SU-DHL-6 (cell line): ENCODE results near the gene FOXN3.

Source experiments
- H2AFZ ChIP-seq: fragments of 200-600 bp; sonication (generic); 2 replicates; pipeline ENCODE4 v1.6.1; 2014; ENCODE audit warnings: low read depth, mild to moderate bottlenecking, moderate library complexity, mixed read lengths, antibody characterized with exemption, low read length; ENCODE audit not compliant: severe bottlenecking
- H3F3A ChIP-seq: fragments of 200-600 bp; shearing (Covaris generic); 2 replicates; pipeline ENCODE4 v1.6.0; 2016; ENCODE audit warnings: antibody characterized with exemption, mild to moderate bottlenecking; ENCODE audit not compliant: insufficient read depth
- H3K27ac ChIP-seq: fragments of 200-600 bp; sonication (generic); 2 replicates; pipeline ENCODE4 v1.5.1; 2016; ENCODE audit warnings: low read depth, mild to moderate bottlenecking, low read length, moderate library complexity, mixed read lengths
- H3K27me3 ChIP-seq: fragments of 200-600 bp; sonication (generic), shearing (Covaris generic); 2 replicates; pipeline ENCODE4 v1.6.0; 2014; ENCODE audit warnings: mild to moderate bottlenecking, low read length
- H3K36me3 ChIP-seq: fragments of 200-600 bp; sonication (generic); 2 replicates; pipeline ENCODE4 v1.6.1; 2014; ENCODE audit warnings: mild to moderate bottlenecking, low read length, mixed read lengths
- H3K4me2 ChIP-seq: fragments of 300-600, 200-600 bp; shearing (Covaris generic), sonication (generic); 2 replicates; pipeline ENCODE4 v1.6.0; 2014; ENCODE audit warnings: low read length, low read depth, mild to moderate bottlenecking; ENCODE audit not compliant: poor library complexity, severe bottlenecking
- H3K4me3 ChIP-seq: fragments of 200-600 bp; sonication (generic); 2 replicates; pipeline ENCODE4 v1.5.1; 2014; ENCODE audit warnings: antibody characterized with exemption, low read length, mild to moderate bottlenecking, mixed read lengths; ENCODE audit not compliant: insufficient read depth, poor library complexity, severe bottlenecking
- H3K79me2 ChIP-seq: fragments of 200-600 bp; sonication (generic); 2 replicates; pipeline ENCODE4 v1.6.1; 2014; ENCODE audit warnings: mild to moderate bottlenecking, low read length, moderate library complexity; ENCODE audit not compliant: insufficient read depth
- H3K9ac ChIP-seq: fragments of 200-600 bp; sonication (generic); 2 replicates; pipeline ENCODE4 v1.7.0; 2014; ENCODE audit warnings: mild to moderate bottlenecking, low read length
- H3K9me2 ChIP-seq: fragments of 200-600 bp; sonication (generic); replicated peaks from 2 replicates; pipeline ENCODE4 v1.6.1; 2014; ENCODE audit warnings: low read length; ENCODE audit not compliant: insufficient read depth
- H3K9me3 ChIP-seq: fragments of 200-600 bp; sonication (generic); 2 replicates; pipeline ENCODE4 v1.6.1; 2014; ENCODE audit warnings: low read length, mixed read lengths; ENCODE audit not compliant: insufficient read depth
- H4K20me1 ChIP-seq: fragments of 200-600 bp; sonication (generic); 2 replicates; pipeline ENCODE4 v1.6.1; 2014; ENCODE audit warnings: low read depth, mild to moderate bottlenecking, antibody characterized with exemption, low read length, moderate library complexity, mixed read lengths
- CTCF ChIP-seq: fragments of 200-600 bp; sonication (generic); IDR thresholded peaks from one replicate; pipeline ENCODE4 v1.5.1; 2017; ENCODE audit warnings: antibody characterized with exemption, mild to moderate bottlenecking, low read length, moderate library complexity; ENCODE audit not compliant: insufficient read depth, poor library complexity, severe bottlenecking
- EZH2phosphoT487 ChIP-seq: fragments of 200-600 bp; sonication (generic), shearing (Covaris generic); conservative IDR thresholded peaks from 2 replicates; pipeline ENCODE4 v1.6.1; 2018; ENCODE audit warnings: mild to moderate bottlenecking, antibody characterized with exemption, low read length, moderate library complexity, mixed read lengths

FOXN3 gene

GRCh38 chr14:89432226-89432625, 15.2 kb upstream of the FOXN3 start:
- Histone ChIP-seq H3F3A (peaks cover 29% of the 10 kb centered on the region), H3K36me3 (no peaks in the 10 kb centered on the region), H3K9me3 (no peaks in the 10 kb centered on the region), H3K27ac (peak overlapping the region; percentile 99), H3K27me3 (no peaks in the 10 kb centered on the region), H3K9ac (peak overlapping the region; percentile 58), H4K20me1 (no peaks in the 10 kb centered on the region), H3K4me3 (no peak overlapping the region), H3K9me2 (no peaks in the 10 kb centered on the region), H3K79me2 (peaks cover 11% of the 10 kb centered on the region; the same call in 1 of the 2 replicates), H3K4me2 (peak overlapping the region; percentile 89), H2AFZ (no peak overlapping the region)
- no peak for TF ChIP-seq CTCF
- no peak for TF ChIP-seq EZH2phosphoT487

GRCh38 chr14:89430391-89431236, 13.6 kb upstream of the FOXN3 start:
- H3K9me3 ChIP-seq: no peaks in the 10 kb centered on the region
- H3K79me2 ChIP-seq: peaks cover 16% of the 10 kb centered on the region; the same call in 1 of the 2 replicates
- no peaks in the 10 kb centered on the region for H3K27me3 ChIP-seq
- peaks cover 29% of the 10 kb centered on the region for H3F3A ChIP-seq
- H3K4me3 ChIP-seq: peak overlapping the region; percentile 46
- no peak overlapping the region for H2AFZ ChIP-seq
- peak overlapping the region; percentile 89 for H3K4me2 ChIP-seq
- H3K27ac ChIP-seq: peak overlapping the region; percentile 99
- H3K9ac ChIP-seq: peak overlapping the region; percentile 70
- H3K36me3 ChIP-seq: no peaks in the 10 kb centered on the region
- H4K20me1 ChIP-seq: no peaks in the 10 kb centered on the region
- H3K9me2 ChIP-seq: no peaks in the 10 kb centered on the region
- no peak for TF ChIP-seq EZH2phosphoT487
- TF ChIP-seq CTCF: no peak

- H2AFZ ChIP-seq: no peak overlapping the region
- H4K20me1 ChIP-seq: no peaks in the 10 kb centered on the region
- H3K4me3 ChIP-seq: peak overlapping the region; percentile 46
- H3K9me3 ChIP-seq: no peaks in the 10 kb centered on the region
- peaks cover 16% of the 10 kb centered on the region; the same call in 1 of the 2 replicates for H3K79me2 ChIP-seq
- no peaks in the 10 kb centered on the region for H3K36me3 ChIP-seq
- peak overlapping the region; percentile 70 for H3K9ac ChIP-seq
- no peaks in the 10 kb centered on the region for H3K27me3 ChIP-seq
- peak overlapping the region; percentile 99 for H3K27ac ChIP-seq
- H3K9me2 ChIP-seq: no peaks in the 10 kb centered on the region
- TF ChIP-seq CTCF: no peak
- no peak for TF ChIP-seq EZH2phosphoT487
- H3F3A ChIP-seq: peaks cover 29% of the 10 kb centered on the region
- H3K4me2 ChIP-seq: peak overlapping the region; percentile 89
Measured at GRCh38 chr14:89429199-89430181, 12.5 kb upstream of the FOXN3 start.
